Stimulated activated CD4-positive, alpha-beta T cell treated with anti-CD3 and anti-CD28 coated beads, Interleukin-4, amount 100 ng/mL, for 1 hour (primary cell): Measurements from ENCODE around the gene CCN5.

Experiments
- DNase-seq: peaks from one replicate; pipeline ENCODE4 v3.0.0-alpha.2; 2020

CCN5 gene

DNA sequence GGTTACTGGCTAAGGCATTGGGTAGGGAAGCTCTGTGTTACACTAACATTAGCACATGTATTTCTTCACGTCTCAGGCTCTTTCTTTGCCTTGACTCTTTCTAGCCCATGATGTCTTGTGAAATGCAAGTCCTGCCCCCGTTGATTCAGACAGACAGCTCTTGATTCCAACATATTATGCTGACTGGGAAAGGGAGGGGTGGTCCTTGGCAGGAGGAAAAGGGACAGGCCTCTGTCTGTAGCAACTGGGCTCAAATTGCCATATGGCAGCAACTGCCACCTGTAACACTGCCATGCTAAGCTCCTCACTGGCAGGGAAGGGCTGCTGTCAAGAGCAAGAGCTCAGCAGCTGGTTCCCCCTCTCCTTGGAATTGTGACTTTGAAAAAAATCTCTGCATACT lies 24.8 kb downstream of the CCN5 start:
- no peak for DNase-seq

- DNase-seq = no peak
These were observed 27.3 kb downstream of the CCN5 start for GRCh38 chr20:44742304-44743079.

- DNase-seq = no peak
These were observed 28.0 kb downstream of the CCN5 start for GRCh38 chr20:44743080-44743701.

DNA sequence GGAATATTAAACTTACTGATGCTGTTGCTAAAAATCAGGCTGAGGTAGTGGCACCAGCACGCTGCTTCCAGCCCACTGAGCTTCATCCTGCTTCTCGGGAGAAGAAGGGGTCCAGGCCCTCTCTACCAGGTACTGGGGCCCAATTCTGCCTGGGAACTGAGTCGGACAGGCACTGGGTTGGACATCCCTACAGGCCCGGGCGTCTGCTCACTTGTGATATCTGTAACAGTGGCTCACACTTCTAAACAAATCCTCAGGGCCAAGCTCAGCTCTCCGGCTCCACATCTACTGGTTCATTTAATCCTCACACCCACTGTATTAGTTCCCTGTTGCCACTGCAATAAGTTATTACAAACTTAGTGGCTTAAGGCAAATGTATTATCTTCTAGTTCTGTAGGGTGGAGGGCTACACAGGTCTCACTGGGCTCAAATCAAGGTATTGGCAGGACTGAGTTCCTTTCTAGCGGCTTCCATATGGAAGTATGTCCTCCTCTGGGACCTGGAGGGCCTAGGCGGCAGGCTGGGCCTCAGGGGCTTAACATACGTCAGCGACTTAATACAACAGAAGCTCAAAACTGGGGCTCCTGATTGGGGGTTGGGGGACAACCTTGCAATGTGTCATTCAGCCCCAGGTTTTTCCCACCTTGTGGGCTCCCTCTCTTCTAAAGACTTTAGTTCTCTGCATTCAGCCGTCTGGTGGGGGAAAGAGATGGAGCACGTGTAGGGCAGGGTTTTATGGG lies 28.9 kb downstream of the CCN5 start:
- DNase-seq = no peak

DNA sequence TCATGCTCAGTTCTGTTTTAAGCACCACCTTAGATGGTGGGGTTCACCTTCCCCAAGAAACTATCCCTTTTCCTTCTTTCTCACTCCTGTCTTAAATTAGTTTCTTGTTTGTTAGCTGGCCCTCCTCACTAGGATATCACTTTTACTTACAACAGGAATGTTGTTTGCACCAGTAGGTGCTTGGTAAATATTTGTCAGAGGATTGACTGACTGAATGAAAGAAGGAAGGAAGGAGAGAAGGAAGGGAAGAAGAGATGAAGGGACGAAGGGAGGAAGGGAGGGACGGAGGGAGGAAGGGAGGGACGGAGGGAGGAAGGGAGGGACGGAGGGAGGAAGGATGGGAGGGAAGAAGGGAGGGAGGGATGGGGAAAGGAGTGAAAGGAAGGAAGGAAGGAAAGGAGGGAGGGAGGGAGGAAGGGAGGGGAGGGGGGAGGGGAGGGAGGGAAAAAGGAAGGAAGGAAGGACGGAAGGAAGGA lies 30.0 kb downstream of the CCN5 start:
- DNase-seq = no peak

- peak; percentile 62 for DNase-seq
These were observed 30.6 kb downstream of the CCN5 start, which contains the start of gene KCNK15 for GRCh38 chr20:44745598-44746366. KCNK15 (plus strand) TSS chr20:44745865; CDS start chr20:44745911, 46 bp downstream.

DNA sequence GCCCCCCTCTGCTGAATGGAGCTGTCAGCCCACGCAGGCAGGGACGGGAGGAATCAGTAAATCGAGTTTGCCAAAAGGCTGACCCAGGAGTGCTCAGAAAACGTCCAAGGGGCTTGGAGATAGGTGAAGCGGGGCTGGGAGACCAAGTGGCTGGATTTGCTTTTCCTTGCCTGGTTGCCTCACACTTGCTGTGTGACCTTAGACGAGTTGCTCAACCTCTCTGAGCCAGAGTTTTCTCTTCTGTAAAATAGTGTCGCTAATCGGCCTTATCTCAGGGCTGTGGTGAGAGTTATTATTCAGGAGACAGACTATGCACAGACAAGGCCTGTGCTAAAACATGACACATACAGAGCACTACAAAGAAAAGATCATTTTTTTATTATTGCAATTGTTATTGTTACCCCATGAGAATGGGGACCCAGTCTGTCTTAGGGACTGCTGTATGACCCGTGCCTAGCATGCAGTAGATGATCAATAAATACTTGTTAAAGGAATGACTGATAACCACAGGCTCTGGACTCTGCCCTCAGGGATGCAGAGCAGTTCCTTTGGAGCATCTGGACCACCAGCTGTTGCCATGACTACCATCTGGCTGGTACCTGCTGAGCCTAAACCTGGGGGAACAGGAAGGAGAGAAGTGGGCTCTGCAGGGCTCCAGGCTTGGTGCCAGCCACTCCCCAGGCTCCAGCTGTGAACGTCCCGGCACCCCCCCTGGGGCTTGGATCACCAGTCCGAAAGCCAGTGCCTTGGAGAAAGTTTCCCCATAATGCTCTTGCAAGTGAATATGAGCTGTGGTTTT lies 31.4 kb downstream of the CCN5 start:
- DNase-seq = no peak

DNA sequence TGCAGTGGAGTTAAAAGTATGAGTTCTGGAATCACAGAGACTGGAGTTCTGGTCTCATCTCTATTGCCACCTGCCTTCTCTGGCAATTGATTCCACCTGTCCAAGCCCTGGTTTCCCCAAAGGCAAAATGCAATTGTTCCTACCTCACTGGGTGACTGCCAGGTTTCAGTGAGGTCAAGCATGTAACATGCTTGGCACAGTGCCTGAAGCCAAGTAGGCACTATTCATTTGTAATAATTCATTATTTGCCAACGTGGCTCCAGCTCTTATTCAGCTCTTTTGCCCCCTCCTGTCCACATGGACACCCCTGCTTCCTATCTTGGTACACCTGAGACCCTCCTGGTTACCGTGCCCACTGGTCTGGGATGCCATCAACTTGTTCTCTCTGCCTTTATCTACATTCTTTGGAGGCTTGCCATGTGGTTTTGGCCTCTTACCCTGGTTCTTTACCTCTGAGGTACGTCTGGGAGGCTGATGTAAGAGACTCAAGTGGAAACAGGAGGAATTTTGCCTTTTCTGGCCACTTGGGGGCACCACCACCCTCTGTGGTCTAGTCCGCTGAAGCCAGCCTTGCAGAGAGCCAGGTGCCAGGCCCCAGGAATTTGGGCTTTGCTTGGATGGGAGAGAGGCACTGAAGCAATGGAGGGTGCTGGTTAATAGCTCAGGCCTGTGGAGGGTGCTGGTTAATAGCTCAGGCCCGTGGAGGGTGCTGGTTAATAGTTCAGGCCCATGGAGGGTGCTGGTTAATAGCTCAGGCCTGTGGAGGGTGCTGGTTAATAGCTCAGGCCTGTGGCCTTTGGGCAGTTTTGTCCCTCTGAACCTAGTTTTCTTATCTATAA lies 32.2 kb downstream of the CCN5 start:
- peak; percentile 68 for DNase-seq

DNA sequence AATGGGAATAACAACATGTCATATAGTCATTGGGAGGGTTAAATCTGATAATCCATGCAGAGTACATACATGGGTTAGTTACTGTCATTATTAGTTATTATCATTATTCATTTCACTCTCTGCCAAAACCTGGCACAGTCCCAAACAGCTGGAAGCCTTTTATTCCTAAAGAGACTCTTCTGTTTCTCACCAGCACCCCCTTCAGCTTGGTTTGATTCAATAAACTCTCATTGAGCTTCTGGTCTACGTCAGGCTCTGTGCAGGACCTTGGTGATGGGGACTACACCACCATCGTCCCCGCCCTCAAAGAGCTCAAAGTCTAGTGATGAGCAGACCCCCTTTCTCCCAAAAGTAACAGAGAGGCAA lies 32.8 kb downstream of the CCN5 start:
- no peak for DNase-seq

- peak; percentile 17 for DNase-seq
These were observed 35.1 kb downstream of the CCN5 start for GRCh38 chr20:44750081-44750805.

GRCh38 chr20:44752099-44752931 lies 37.1 kb downstream of the CCN5 start:
- DNase-seq = no peak

DNA sequence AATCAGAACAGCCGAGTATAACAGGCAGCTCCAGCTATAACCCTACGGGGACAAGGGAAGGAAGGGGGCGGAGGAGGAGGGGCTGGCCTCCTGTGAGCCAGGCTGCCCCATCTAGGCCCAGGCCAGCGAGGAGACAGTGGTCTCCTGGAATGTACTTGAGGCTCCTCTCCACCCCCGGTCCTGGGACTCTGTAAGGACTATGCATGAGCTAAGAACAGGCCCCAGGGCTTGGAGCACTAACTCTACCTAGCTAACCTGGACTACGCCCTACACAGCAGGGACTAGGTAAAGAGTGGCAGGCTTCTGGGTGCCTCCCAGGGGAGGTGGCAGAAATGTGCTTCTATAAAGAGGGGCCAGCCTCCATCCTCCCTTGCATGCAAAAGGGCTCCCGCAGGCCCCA lies 39.4 kb downstream of the CCN5 start:
- DNase-seq = no peak

DNA sequence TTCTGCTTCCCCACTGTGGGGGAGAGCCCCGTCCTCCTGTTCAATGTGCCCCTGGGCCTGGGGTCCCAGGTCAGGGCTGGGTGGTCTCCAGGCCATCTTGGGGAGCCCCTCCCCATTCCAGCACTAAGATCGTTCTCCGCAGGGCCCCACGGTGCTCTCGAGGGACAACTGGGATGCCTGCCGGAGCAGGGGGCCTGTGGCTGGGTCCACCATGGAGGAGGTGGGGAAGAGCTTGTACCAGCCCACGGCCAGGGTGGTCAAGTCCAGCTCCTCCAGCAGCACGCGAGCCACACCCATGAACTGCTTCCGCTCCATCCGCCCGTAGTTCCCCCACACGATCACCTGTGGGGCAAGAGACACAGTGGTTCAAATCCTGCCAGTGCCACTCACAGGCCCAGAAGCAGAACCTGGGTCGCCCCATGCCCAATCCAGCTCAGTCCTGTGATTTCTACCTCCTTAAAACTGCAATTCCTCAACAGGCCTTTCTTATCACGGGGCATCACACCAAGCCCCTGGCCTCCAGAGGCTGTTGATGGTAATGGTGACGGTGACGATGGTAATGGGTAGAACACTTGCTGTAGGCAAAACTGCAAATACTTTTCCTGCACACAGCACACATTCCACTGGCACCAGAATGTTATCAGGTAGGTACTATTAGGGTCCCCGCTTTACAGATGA lies 41.0 kb downstream of the CCN5 start:
- DNase-seq = no peak

GRCh38 chr20:44756956-44757355 lies 41.8 kb downstream of the CCN5 start:
- no peak for DNase-seq

DNA sequence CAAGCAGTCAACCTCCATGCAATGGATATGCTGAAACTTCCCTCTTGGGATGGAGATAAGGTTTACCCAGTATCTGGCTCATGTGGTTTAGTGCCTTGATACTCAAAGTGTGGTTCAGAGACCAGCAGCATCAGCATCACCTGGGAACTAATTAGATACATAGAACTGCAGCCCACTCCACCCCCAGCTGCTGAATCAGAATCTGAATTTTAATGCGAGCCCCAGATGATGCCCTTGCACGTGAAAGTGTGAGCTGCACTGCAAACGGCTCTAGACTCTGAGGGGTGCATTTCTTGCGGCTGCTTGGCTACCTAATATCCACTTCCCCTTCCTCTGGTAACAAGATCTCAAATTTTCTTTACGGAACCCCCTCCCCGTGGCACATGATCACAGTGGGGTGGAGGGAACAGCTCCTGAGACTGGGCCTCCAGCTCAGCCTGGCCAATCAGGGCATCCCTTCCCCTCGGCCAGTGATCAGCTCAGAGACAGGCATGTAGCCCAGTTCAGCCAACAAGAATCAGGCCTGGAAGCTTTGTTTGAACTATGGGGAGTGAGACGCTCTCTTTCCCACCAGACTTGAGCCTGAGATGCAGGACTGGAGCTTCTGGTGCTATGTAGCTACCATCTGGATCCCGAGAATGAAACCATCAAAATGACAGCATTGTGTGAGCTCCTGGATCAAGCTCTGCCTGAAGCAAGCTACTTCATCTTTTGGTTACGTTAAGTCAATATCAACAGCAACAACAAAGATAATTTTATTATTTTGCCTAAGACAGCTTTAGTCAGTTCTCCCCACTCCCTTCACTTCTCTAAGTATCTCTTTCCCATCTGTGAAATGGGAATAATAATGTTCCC lies 43.3 kb downstream of the CCN5 start:
- DNase-seq = no peak

- no peak for DNase-seq
These were observed 44.4 kb downstream of the CCN5 start for GRCh38 chr20:44759595-44759994.

DNA sequence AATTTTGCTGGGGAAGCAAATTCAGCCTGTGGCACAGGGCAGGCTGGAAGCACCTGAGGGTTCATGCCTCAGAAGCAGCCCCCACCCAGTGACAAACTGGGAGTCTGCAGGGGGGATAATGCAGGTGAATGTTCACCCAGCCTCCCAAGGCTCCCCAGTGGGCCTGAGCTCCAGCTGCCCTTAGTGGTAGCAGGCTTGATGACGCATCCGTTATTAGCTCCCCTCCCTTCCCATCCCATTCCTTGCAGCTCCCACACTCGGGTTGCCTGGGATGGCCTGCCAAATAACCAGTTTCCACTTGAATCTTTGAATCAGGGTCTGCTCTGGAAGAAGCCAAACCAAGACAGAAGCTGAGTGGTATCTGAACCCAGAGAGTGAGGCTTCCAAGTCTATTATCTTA lies 46.3 kb downstream of the CCN5 start:
- no peak for DNase-seq
